Measurements from ENCODE around the gene COA1. TPM values are rescaled to one million over a fixed set of nuclear protein-coding genes. Genes with fewer than 3 reads are reported as not detected.
"Not testable (repeated sequence)": the region's sequence is repeated elsewhere in the genome, so short reads cannot be mapped to it uniquely, and the experiment has no call there.

Gene COA1
- total RNA-seq, 2 donors from 2014 or later: 47.9 to 57.5 TPM

GRCh38 chr7:43630482-43630881 is 98.8 kb downstream of the COA1 start:
- no peaks in the 10 kb centered on the region for H3K9me3 ChIP-seq
- H3K4me3 ChIP-seq: no peak overlapping the region
- no peaks in the 10 kb centered on the region for H3K36me3 ChIP-seq
- H3K27ac ChIP-seq: no peak overlapping the region
- WGBS: 79% methylated on average over 3 of the region's 3 CpGs
- TF ChIP-seq, protein P1, sequence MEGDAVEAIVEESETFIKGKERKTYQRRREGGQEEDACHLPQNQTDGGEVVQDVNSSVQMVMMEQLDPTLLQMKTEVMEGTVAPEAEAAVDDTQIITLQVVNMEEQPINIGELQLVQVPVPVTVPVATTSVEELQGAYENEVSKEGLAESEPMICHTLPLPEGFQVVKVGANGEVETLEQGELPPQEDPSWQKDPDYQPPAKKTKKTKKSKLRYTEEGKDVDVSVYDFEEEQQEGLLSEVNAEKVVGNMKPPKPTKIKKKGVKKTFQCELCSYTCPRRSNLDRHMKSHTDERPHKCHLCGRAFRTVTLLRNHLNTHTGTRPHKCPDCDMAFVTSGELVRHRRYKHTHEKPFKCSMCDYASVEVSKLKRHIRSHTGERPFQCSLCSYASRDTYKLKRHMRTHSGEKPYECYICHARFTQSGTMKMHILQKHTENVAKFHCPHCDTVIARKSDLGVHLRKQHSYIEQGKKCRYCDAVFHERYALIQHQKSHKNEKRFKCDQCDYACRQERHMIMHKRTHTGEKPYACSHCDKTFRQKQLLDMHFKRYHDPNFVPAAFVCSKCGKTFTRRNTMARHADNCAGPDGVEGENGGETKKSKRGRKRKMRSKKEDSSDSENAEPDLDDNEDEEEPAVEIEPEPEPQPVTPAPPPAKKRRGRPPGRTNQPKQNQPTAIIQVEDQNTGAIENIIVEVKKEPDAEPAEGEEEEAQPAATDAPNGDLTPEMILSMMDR (IDR thresholded peaks at IDR 0.05): no peak
- DNase-seq (ENCODE audit: low spot score): no peak
- H3K27me3 ChIP-seq (replicated peaks; ENCODE audit: insufficient read depth): no peaks in the 10 kb centered on the region
- H3K4me1 ChIP-seq (replicated peaks): no peaks in the 10 kb centered on the region
- intact Hi-C loops (cut with DNase I): no loop called here

DNA sequence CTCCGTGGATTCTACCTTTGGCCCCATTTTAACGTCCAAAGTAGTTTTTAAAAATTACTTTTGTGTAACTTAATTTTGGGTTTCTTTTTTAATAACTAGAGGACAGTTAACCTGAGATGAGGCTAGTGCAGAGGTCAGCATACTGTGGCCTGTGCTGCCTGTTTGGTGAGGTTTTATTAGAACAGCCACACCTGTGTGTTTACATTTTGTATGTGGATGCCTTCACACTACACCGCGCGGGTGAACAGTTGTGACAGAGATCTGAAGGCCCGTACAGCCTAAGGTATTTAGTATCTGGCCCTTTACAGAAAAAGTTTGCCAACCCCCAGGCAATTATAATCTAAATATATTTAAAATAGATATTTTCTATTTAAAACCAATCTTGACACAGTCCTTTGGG is 99.5 kb downstream of the COA1 start:
- H3K36me3 ChIP-seq: no peaks in the 10 kb centered on the region
- no peaks in the 10 kb centered on the region for H3K4me1 ChIP-seq (replicated peaks)
- no peaks in the 10 kb centered on the region for H3K27me3 ChIP-seq (replicated peaks; ENCODE audit: insufficient read depth)
- 60% methylated on average over 6 of the region's 6 CpGs for WGBS
- H3K4me3 ChIP-seq: no peak overlapping the region
- no peaks in the 10 kb centered on the region for H3K9me3 ChIP-seq
- intact Hi-C loops (cut with DNase I): no loop called here
- DNase-seq (ENCODE audit: low spot score): no peak
- TF ChIP-seq, protein P1 (IDR thresholded peaks at IDR 0.05): no peak
- TF ChIP-seq POLR2A (IDR thresholded peaks at IDR 0.05): no peak
- no peak for TF ChIP-seq POLR2AphosphoS5 (IDR thresholded peaks at IDR 0.05)
- H3K27ac ChIP-seq: no peak overlapping the region

DNA sequence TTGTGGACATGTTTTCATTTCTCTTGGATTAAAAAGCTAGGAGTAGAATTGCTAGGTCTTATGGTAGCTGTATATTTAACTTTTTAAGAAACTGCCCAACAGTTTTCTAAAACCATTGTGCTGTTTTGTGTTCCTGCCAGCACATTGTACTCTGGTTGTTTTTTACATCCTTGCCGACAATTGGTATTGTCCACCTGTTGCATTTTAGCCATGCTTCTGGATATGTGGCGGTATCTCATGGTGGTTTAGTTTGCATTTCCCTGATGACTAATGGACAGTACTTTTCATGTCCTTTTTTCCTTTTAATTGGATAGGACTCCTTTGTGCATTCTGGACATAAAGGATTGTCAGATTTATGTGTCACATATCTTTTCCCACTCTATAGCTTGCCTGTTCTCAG is 100.9 kb downstream of the COA1 start:
- intact Hi-C loops (cut with DNase I): no loop called here
- no peak overlapping the region for H3K27ac ChIP-seq
- no peaks in the 10 kb centered on the region for H3K36me3 ChIP-seq
- no peak overlapping the region for H3K4me3 ChIP-seq
- 92% methylated on average over 2 of the region's 2 CpGs for WGBS
- no peak for DNase-seq (ENCODE audit: low spot score)
- TF ChIP-seq POLR2A (IDR thresholded peaks at IDR 0.05) (no peak), POLR2AphosphoS5 (IDR thresholded peaks at IDR 0.05) (no peak)
- TF ChIP-seq, protein P1 (IDR thresholded peaks at IDR 0.05): no peak
- no peaks in the 10 kb centered on the region for H3K4me1 ChIP-seq (replicated peaks)
- no peaks in the 10 kb centered on the region for H3K9me3 ChIP-seq
- H3K27me3 ChIP-seq (replicated peaks; ENCODE audit: insufficient read depth): no peaks in the 10 kb centered on the region

GRCh38 chr7:43627798-43628197 is 101.5 kb downstream of the COA1 start:
- DNase-seq (ENCODE audit: low spot score); H3K27ac ChIP-seq; intact Hi-C loops (cut with DNase I); H3K4me3 ChIP-seq; H3K4me1 ChIP-seq (replicated peaks); H3K27me3 ChIP-seq (replicated peaks; ENCODE audit: insufficient read depth); H3K36me3 ChIP-seq; H3K9me3 ChIP-seq: not testable (repeated sequence)
- 98% methylated on average over 3 of the region's 3 CpGs for WGBS

DNA sequence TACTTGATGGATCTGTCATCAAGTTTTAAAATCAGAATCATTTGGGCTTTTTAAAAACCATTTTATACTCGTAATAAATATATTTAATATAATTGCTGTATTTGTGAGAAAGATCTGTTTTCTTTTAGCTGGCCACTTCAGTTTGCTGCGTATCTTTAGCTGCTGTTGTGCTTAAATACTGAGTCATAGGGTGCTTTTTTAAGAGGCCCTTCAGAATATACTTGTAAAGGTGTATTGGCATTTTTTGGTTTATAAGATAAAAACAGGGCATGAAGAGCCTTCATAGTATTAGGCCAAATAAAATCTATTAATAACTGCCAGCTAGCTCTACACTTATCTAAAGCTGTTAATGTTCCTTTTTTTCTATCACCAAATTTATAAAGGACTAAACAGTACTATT is 102.6 kb downstream of the COA1 start:
- TF ChIP-seq, protein P1 (IDR thresholded peaks at IDR 0.05): no peak
- TF ChIP-seq POLR2AphosphoS5 (IDR thresholded peaks at IDR 0.05) (no peak), POLR2A (IDR thresholded peaks at IDR 0.05) (no peak)
- WGBS: 85% methylated on average over 2 of the region's 2 CpGs
- no peaks in the 10 kb centered on the region for H3K9me3 ChIP-seq
- DNase-seq (ENCODE audit: low spot score): no peak
- no peak overlapping the region for H3K4me3 ChIP-seq
- intact Hi-C loops (cut with DNase I): no loop called here
- H3K27ac ChIP-seq: no peak overlapping the region
- no peaks in the 10 kb centered on the region for H3K4me1 ChIP-seq (replicated peaks)
- no peaks in the 10 kb centered on the region for H3K36me3 ChIP-seq
- no peaks in the 10 kb centered on the region for H3K27me3 ChIP-seq (replicated peaks; ENCODE audit: insufficient read depth)

Measured in prostate gland (tissue), 2 donors.